ENCODE data around the gene HIC1. TPM values are rescaled to one million over a fixed set of nuclear protein-coding genes. Genes with fewer than 3 reads are reported as not detected.
"Not testable (repeated sequence)": the region's sequence is repeated elsewhere in the genome, so short reads cannot be mapped to it uniquely, and the experiment has no call there.

HIC1 gene
- total RNA-seq, 4 donors from 2014 or later = 2.1 to 14.1 (median 5.9) TPM

DNA sequence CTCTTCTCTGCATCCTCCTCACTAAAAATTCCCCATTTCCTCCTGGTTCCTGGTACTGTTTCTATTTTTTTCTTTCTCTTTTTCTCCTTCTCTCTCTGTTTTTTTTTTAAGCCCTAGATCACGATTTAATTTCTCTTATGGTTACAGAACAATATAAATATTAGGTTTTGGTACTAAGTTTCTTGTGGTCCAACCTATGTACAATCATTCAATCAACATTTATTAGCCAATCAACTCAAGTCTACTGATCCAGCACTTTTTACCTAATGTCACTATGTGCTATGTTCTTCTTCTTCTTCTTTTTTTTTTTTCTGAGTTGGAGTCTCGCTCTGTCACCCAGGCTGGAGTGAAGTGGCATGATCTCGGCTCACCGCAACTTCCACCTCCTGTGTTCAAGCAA lies 42.4 kb upstream of the HIC1 start:
- TF ChIP-seq, protein P1, sequence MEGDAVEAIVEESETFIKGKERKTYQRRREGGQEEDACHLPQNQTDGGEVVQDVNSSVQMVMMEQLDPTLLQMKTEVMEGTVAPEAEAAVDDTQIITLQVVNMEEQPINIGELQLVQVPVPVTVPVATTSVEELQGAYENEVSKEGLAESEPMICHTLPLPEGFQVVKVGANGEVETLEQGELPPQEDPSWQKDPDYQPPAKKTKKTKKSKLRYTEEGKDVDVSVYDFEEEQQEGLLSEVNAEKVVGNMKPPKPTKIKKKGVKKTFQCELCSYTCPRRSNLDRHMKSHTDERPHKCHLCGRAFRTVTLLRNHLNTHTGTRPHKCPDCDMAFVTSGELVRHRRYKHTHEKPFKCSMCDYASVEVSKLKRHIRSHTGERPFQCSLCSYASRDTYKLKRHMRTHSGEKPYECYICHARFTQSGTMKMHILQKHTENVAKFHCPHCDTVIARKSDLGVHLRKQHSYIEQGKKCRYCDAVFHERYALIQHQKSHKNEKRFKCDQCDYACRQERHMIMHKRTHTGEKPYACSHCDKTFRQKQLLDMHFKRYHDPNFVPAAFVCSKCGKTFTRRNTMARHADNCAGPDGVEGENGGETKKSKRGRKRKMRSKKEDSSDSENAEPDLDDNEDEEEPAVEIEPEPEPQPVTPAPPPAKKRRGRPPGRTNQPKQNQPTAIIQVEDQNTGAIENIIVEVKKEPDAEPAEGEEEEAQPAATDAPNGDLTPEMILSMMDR (IDR thresholded peaks at IDR 0.05) = no peak
- TF ChIP-seq POLR2A (IDR thresholded peaks at IDR 0.05) = no peak
- Histone ChIP-seq H3K36me3 (no peaks in the 10 kb centered on the region), H3K9me3 (no peaks in the 10 kb centered on the region), H3K4me3 (no peak overlapping the region), H3K27ac (peak overlapping the region; percentile 36 to 86 (median 72)), H3K4me1 (peaks cover 16 to 52% (median 31%) of the 10 kb centered on the region in 3 donors), H3K27me3 (no peaks in the 10 kb centered on the region)
- 72 to 84% methylated on average over 2 to 4 of the region's 4 CpGs for WGBS, 2 donors
- DNase-seq = no peak
- intact Hi-C loops (cut with DNase I) = no loop called here

GRCh38 chr17:2013220-2013993 lies 41.5 kb upstream of the HIC1 start:
- H3K27me3 ChIP-seq; H3K36me3 ChIP-seq; DNase-seq; intact Hi-C loops (cut with DNase I); H3K4me3 ChIP-seq; H3K9me3 ChIP-seq: not testable (repeated sequence)
- WGBS, 2 donors = 45 to 79% methylated on average over 3 to 4 of the region's 6 CpGs
- Histone ChIP-seq H3K4me1 (peaks cover 16 to 53% (median 31%) of the 10 kb centered on the region in 3 donors), H3K27ac (peak overlapping the region in 1 of 4 donors; percentile 7)

DNA sequence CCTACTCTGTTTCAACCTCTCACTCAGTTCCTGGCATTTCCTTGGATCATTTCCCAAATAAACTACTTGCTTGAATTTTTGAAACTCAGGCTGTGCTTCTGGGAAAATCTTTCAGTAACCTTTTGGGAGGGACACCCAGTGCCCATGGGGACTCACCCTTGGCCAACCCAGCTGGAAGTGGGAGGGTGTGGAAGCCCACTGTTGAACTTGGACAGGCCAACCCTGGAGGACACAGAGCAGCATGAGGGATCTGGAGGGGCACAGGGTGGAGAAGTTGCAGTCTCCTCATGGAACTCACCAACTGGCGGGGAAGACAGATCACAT lies 40.9 kb upstream of the HIC1 start:
- no peaks in the 10 kb centered on the region for H3K36me3 ChIP-seq
- no peaks in the 10 kb centered on the region for H3K9me3 ChIP-seq
- no peak overlapping the region for H3K27ac ChIP-seq
- H3K4me1 ChIP-seq = peaks cover 16 to 58% (median 31%) of the 10 kb centered on the region in 3 donors
- no peak overlapping the region for H3K4me3 ChIP-seq
- peaks cover 0 to 13% (median 0%) of the 10 kb centered on the region in 4 donors for H3K27me3 ChIP-seq
- no peak for DNase-seq
- intact Hi-C loops (cut with DNase I) = no loop called here
- no CpG with 5 or more reads among the region's 1 CpG for WGBS, 2 donors
- no peak for TF ChIP-seq POLR2A (IDR thresholded peaks at IDR 0.05)
- TF ChIP-seq, protein P1 (IDR thresholded peaks at IDR 0.05) = no peak

DNA sequence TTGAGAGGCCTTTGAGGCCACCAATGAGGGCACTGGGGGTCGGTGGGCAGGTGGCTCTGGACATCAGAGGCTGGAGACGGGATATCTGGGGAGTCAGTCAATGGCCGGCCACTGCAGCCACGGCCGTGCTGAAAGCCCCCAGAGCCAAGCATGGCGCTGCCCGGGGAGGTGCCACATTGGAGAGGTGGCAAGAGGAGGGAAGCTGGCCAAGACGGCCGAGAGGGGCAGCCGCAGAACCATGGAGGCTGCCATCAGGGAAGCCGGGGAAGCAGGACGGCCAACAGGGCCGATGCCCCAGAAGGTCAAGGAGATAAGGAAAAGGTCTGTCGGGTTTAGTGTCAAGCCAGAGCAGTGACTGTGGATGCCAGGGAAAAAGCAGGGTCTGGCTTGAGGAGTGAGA lies 39.6 kb upstream of the HIC1 start:
- Histone ChIP-seq H3K9me3 (no peaks in the 10 kb centered on the region), H3K4me1 (peaks cover 16 to 60% (median 31%) of the 10 kb centered on the region in 3 donors), H3K36me3 (no peaks in the 10 kb centered on the region), H3K27ac (no peak overlapping the region), H3K4me3 (no peak overlapping the region), H3K27me3 (peaks cover 0 to 25% (median 0%) of the 10 kb centered on the region in 4 donors)
- DNase-seq = no peak
- no peak for TF ChIP-seq POLR2A (IDR thresholded peaks at IDR 0.05)
- intact Hi-C loops (cut with DNase I) = no loop called here
- 85 to 87% methylated on average over 11 to 13 of the region's 14 CpGs for WGBS, 2 donors

DNA sequence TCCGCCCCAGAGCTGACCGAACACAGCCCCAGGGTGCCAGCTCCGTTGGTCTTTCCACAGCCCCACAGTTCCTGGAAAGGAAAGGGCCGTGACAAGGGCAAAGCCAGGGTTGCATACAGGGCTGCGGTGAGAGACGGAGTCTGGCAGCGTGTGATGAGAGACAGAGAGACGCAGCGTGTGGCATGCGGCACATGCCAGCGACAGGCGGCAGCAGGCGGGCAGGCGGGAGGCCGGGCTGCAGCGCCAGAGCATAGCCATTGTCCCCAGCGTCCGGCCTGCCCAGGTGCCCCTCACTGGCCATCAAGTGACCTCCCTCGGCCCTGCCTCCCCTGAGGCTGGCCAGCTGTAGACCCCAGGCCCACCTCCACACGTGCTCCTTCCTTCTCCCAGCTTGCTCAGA lies 38.4 kb upstream of the HIC1 start:
- peaks cover 0 to 25% (median 0%) of the 10 kb centered on the region in 4 donors for H3K27me3 ChIP-seq
- WGBS, 2 donors = 62 to 70% methylated on average over 6 to 20 of the region's 20 CpGs
- H3K27ac ChIP-seq = no peak overlapping the region
- no peaks in the 10 kb centered on the region for H3K36me3 ChIP-seq
- DNase-seq = no peak
- no peaks in the 10 kb centered on the region for H3K9me3 ChIP-seq
- H3K4me1 ChIP-seq = peaks cover 12 to 56% (median 25%) of the 10 kb centered on the region in 3 donors
- TF ChIP-seq, protein P1 (IDR thresholded peaks at IDR 0.05) = no peak
- no peak for TF ChIP-seq POLR2A (IDR thresholded peaks at IDR 0.05)
- no peak overlapping the region for H3K4me3 ChIP-seq
- intact Hi-C loops (cut with DNase I) = no loop called here

DNA sequence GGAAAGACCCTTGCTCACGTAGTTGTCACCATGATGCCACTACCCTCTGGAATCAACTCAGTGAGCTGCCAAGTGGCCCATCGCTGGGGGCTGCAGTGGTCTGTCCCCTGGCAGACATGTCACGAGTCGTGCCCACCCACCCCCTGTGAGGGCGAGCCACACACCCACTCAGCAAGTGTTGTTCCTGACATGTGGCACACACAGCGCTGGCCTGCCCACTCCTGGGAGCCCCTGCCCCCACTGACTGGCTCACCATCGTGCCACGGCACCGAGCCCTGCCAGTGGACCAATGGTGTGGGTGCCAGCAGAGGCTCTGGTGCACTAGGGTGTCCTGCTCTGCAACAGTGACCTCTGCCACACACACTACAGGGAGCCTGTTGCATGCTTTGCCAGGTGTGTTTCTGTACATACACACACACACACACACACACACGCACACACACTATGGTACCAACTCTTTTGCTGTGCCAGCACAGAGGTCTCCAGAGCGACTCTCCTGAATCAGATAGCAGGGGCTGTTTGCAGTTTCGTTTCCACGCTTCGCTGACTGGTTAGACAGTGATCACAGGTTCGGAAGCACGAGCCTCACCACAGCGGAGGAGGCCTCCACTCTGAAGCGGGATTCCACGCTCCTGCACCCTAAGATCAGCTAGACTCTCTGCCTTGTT lies 37.5 kb upstream of the HIC1 start:
- Histone ChIP-seq H3K36me3 (no peaks in the 10 kb centered on the region), H3K9me3 (no peaks in the 10 kb centered on the region), H3K4me1 (peaks cover 4 to 47% (median 15%) of the 10 kb centered on the region in 3 donors), H3K27ac (no peak overlapping the region), H3K4me3 (no peak overlapping the region), H3K27me3 (peaks cover 0 to 28% (median 0%) of the 10 kb centered on the region in 4 donors)
- WGBS, 2 donors = 86 to 96% methylated on average over 10 to 13 of the region's 19 CpGs
- intact Hi-C loops (cut with DNase I) = no loop called here
- DNase-seq = no peak
- TF ChIP-seq POLR2A (IDR thresholded peaks at IDR 0.05) = no peak
- TF ChIP-seq, protein P1 (IDR thresholded peaks at IDR 0.05) = no peak
